NB4 (cell line): Measurements from ENCODE around the gene TJP1.

ENCODE experiments used
- CTCF ChIP-seq: IDR thresholded peaks from one replicate; pipeline ENCODE4 v1.5.1; 2012; ENCODE audit warnings: low read depth, low read length
- POLR2A ChIP-seq: IDR thresholded peaks from 2 replicates; pipeline ENCODE4 v1.6.1; 2011; ENCODE audit warnings: mild to moderate bottlenecking; ENCODE audit not compliant: insufficient read length; ENCODE audit errors: extremely low read depth
- TF ChIP-seq, protein P1 (sequence below): IDR thresholded peaks from 2 replicates; pipeline ENCODE4 v1.6.1; 2011; ENCODE audit warnings: low read depth, low read length

GRCh38 chr15:29759596-29759995, 62.7 kb downstream of the TJP1 start:
- TF ChIP-seq CTCF (no peak), POLR2A (no peak)
- TF ChIP-seq, protein P1, sequence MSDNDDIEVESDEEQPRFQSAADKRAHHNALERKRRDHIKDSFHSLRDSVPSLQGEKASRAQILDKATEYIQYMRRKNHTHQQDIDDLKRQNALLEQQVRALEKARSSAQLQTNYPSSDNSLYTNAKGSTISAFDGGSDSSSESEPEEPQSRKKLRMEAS: no peak
